Glutamatergic neuron (in vitro differentiated cells): ENCODE measurements around the gene PRR18. TPM values are rescaled to one million over a fixed set of nuclear protein-coding genes. Genes with fewer than 3 reads are reported as not detected.
"Not testable (repeated sequence)": the region's sequence is repeated elsewhere in the genome, so short reads cannot be mapped to it uniquely, and the experiment has no call there.

Experiments used
- DNase-seq: peaks from one replicate; pipeline ENCODE4 v3.0.0; 2022
- H3K27ac Mint-ChIP-seq: one replicate; pipeline ENCODE4 v1.8.0; 2020; ENCODE audit warnings: mild to moderate bottlenecking, mixed read lengths, inconsistent platforms; ENCODE audit not compliant: unreplicated experiment
- H3K27me3 Mint-ChIP-seq: one replicate; pipeline ENCODE4 v1.8.0; 2020; ENCODE audit warnings: mild to moderate bottlenecking, moderate library complexity, mixed read lengths, inconsistent platforms; ENCODE audit not compliant: unreplicated experiment
- H3K36me3 Mint-ChIP-seq: one replicate; pipeline ENCODE4 v1.8.0; 2020; ENCODE audit warnings: mild to moderate bottlenecking, mixed read lengths, inconsistent platforms; ENCODE audit not compliant: unreplicated experiment
- H3K4me1 Mint-ChIP-seq: one replicate; pipeline ENCODE4 v1.8.0; 2020; ENCODE audit warnings: mild to moderate bottlenecking, low read depth, mixed read lengths, inconsistent platforms; ENCODE audit not compliant: unreplicated experiment
- H3K4me3 Mint-ChIP-seq: one replicate; pipeline ENCODE4 v1.8.0; 2020; ENCODE audit warnings: mild to moderate bottlenecking, mixed read lengths, inconsistent platforms; ENCODE audit not compliant: unreplicated experiment
- H3K9me3 Mint-ChIP-seq: one replicate; pipeline ENCODE4 v1.8.0; 2020; ENCODE audit warnings: mild to moderate bottlenecking, moderate library complexity, mixed read lengths, inconsistent platforms; ENCODE audit not compliant: unreplicated experiment
- total RNA-seq: library from RNA; stranded (reverse); fragmentation: NEBNext Ultra II Directional; extraction: Animal tissue kit (Norgen Biotek cat#: 25700); gene quantifications from one replicate; pipeline ENCODE4 v1.2.1, GENCODE V29; 2021; ENCODE audit not compliant: unreplicated experiment
- TF ChIP-seq, protein P1 (sequence below): fragments of 200-600 bp; sonication (generic); IDR thresholded peaks from one replicate; pipeline ENCODE4 v1.5.0; 2021; ENCODE audit not compliant: partially characterized antibody, unreplicated experiment

Gene PRR18
- total RNA-seq, 1 donor from 2014 or later, result not detected

DNA sequence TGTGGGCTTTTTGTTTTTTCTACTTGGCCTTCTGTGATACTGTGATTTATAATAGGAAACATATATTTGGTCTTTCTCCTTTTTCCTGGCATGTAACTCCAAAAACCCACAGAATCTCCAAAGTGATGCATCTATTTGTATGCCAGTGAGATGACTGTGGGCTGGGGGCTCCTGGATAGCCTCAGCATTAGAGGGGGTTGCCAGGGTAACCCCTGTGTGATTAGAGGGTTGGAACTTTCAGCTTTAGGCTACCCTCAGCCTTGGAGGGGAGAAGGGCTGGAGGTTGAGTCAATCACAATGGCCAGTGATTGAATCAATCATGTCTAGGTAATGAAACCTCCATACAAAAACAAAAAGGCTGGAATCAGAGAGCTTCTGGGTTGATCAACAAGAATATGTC lies 44.7 kb upstream of the PRR18 start:
- Mint-ChIP-seq H3K27ac (no peak overlapping the region), H3K4me3 (no peak overlapping the region), H3K36me3 (peaks cover 11% of the 10 kb centered on the region), H3K27me3 (no peaks in the 10 kb centered on the region), H3K4me1 (peaks cover 12% of the 10 kb centered on the region), H3K9me3 (no peaks in the 10 kb centered on the region)
- TF ChIP-seq, protein P1, sequence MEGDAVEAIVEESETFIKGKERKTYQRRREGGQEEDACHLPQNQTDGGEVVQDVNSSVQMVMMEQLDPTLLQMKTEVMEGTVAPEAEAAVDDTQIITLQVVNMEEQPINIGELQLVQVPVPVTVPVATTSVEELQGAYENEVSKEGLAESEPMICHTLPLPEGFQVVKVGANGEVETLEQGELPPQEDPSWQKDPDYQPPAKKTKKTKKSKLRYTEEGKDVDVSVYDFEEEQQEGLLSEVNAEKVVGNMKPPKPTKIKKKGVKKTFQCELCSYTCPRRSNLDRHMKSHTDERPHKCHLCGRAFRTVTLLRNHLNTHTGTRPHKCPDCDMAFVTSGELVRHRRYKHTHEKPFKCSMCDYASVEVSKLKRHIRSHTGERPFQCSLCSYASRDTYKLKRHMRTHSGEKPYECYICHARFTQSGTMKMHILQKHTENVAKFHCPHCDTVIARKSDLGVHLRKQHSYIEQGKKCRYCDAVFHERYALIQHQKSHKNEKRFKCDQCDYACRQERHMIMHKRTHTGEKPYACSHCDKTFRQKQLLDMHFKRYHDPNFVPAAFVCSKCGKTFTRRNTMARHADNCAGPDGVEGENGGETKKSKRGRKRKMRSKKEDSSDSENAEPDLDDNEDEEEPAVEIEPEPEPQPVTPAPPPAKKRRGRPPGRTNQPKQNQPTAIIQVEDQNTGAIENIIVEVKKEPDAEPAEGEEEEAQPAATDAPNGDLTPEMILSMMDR, result no peak
- no peak for DNase-seq

DNA sequence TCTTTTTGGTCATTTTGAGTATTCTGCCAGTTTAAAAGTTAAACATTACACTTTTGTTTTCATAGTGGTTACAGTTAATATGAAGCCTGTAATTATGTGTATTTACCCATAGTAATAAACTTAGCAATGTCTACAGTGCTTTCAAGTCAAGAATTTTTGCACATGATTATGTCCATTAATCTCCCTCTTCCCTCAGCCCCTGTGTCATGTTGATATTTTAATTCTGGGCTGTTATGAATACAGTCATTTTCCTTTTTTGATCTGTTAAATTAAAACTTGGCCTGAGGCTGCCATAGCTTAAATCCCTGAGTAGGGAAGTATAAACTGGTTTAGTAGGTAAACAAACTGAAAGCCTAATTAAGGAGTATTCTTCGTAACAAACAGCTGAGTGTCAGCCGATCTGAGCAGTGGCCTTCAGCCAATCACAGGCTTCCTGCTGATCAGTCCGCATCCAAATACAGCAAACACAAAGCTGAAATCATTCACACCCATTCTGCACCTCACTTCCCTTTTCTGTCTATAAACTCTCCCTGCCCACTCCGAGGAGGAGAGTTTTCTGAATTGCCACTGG lies 43.6 kb upstream of the PRR18 start:
- Mint-ChIP-seq H3K4me1 (peaks cover 12% of the 10 kb centered on the region), H3K9me3 (no peaks in the 10 kb centered on the region), H3K36me3 (peaks cover 11% of the 10 kb centered on the region), H3K27me3 (peaks cover 2% of the 10 kb centered on the region), H3K4me3 (no peak overlapping the region), H3K27ac (no peak overlapping the region)
- DNase-seq, result no peak
- TF ChIP-seq, protein P1, result no peak

- H3K9me3 Mint-ChIP-seq, result no peaks in the 10 kb centered on the region
- H3K27ac Mint-ChIP-seq, result no peak overlapping the region
- peaks cover 2% of the 10 kb centered on the region for H3K27me3 Mint-ChIP-seq
- TF ChIP-seq, protein P1, result no peak
- H3K4me1 Mint-ChIP-seq, result peaks cover 5% of the 10 kb centered on the region
- H3K36me3 Mint-ChIP-seq, result peaks cover 11% of the 10 kb centered on the region
- no peak overlapping the region for H3K4me3 Mint-ChIP-seq
- DNase-seq, result no peak
Observed at GRCh38 chr6:166348305-166348949, 40.2 kb upstream of the PRR18 start.

DNA sequence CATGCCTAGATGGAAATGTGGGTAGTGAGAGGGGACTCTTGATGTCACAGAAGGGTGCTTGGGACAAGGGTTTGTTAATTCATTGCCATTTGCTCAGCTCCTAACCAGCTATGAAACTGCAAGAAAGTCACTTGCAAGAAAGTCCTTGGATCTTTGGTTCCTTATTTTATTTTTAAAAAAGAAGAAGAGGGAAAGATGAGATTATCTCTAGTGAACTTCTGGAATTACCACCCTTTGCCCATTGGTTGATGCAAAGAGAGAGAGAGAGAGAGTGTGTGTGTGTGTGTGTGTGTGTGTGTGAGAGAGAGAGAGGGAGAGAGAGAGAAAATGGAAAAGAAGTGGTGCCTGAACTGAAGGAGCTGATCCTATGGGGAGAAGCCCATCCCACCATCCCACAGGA lies 38.8 kb upstream of the PRR18 start:
- H3K36me3 Mint-ChIP-seq, result peaks cover 11% of the 10 kb centered on the region
- H3K27me3 Mint-ChIP-seq, result peaks cover 2% of the 10 kb centered on the region
- peaks cover 2% of the 10 kb centered on the region for H3K9me3 Mint-ChIP-seq
- TF ChIP-seq, protein P1, result no peak
- H3K27ac Mint-ChIP-seq, result no peak overlapping the region
- no peak for DNase-seq
- no peak overlapping the region for H3K4me3 Mint-ChIP-seq
- H3K4me1 Mint-ChIP-seq, result peaks cover 5% of the 10 kb centered on the region

DNA sequence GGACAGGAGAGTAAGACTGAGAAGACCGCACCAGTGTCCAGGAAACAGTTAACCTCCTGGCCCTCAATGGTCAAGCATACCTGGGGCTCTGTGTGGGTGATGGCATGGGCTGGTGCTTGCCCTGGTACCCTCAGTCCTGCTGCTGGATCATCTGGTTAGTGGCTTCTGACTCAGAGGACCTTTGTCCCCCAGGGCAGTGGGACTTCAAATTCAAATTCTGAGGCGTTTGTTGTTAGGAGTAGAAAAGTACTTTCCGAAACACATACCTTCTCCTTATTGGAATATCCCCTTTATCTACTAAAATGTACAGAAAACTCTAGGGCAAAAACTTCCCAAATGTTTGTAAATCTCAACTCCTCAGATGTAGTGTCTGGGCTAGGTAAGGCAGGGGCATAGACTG lies 38.3 kb upstream of the PRR18 start:
- Mint-ChIP-seq H3K27ac (no peak overlapping the region), H3K9me3 (peaks cover 5% of the 10 kb centered on the region), H3K36me3 (peaks cover 11% of the 10 kb centered on the region), H3K27me3 (peaks cover 2% of the 10 kb centered on the region), H3K4me3 (no peak overlapping the region), H3K4me1 (peaks cover 2% of the 10 kb centered on the region)
- TF ChIP-seq, protein P1, result no peak
- DNase-seq, result no peak

- DNase-seq, H3K4me1 Mint-ChIP-seq, H3K27ac Mint-ChIP-seq, H3K27me3 Mint-ChIP-seq, H3K9me3 Mint-ChIP-seq, H3K4me3 Mint-ChIP-seq: not testable (repeated sequence)
- H3K36me3 Mint-ChIP-seq, result peaks cover 11% of the 10 kb centered on the region
Observed at GRCh38 chr6:166345672-166346071, 37.5 kb upstream of the PRR18 start.

- H3K9me3 Mint-ChIP-seq, H3K4me3 Mint-ChIP-seq, H3K36me3 Mint-ChIP-seq, H3K27ac Mint-ChIP-seq, DNase-seq, H3K27me3 Mint-ChIP-seq, H3K4me1 Mint-ChIP-seq: not testable (repeated sequence)
Observed at GRCh38 chr6:166344921-166345320, 36.7 kb upstream of the PRR18 start.
